Progenitor cell of endocrine pancreas (in vitro differentiated cells): ENCODE measurements around the gene NSMCE1. TPM values are rescaled to one million over a fixed set of nuclear protein-coding genes. Genes with fewer than 3 reads are reported as not detected.

Experiments
- DNase-seq: peaks from one replicate; pipeline ENCODE4 v3.0.0; 2021; ENCODE audit warnings: low spot score; ENCODE audit not compliant: unreplicated experiment
- H3K27ac Mint-ChIP-seq: 2 replicates; pipeline ENCODE4 v1.8.0; 2021; ENCODE audit warnings: mild to moderate bottlenecking, moderate library complexity, mixed read lengths
- H3K27me3 Mint-ChIP-seq: 2 replicates; pipeline ENCODE4 v1.8.0; 2021; ENCODE audit warnings: mixed read lengths
- H3K36me3 Mint-ChIP-seq: 2 replicates; pipeline ENCODE4 v1.8.0; 2022; ENCODE audit warnings: mixed read lengths; ENCODE audit not compliant: insufficient read depth
- H3K4me1 Mint-ChIP-seq: 2 replicates; pipeline ENCODE4 v1.8.0; 2021; ENCODE audit warnings: low read depth, mixed read lengths
- H3K4me3 Mint-ChIP-seq: 2 replicates; pipeline ENCODE4 v1.8.0; 2021; ENCODE audit warnings: low read depth, mild to moderate bottlenecking, moderate library complexity, mixed read lengths
- H3K9me3 Mint-ChIP-seq: 2 replicates; pipeline ENCODE4 v1.8.0; 2021; ENCODE audit warnings: low read depth, mixed read lengths
- CTCF ChIP-seq: fragments of 200-600 bp; sonication (generic); IDR thresholded peaks from one replicate; pipeline ENCODE4 v1.5.0; 2021; ENCODE audit warnings: antibody characterized with exemption, mild to moderate bottlenecking; ENCODE audit not compliant: unreplicated experiment
- long read RNA-seq: library from polyadenylated mRNA; unstranded; transcript quantifications from one replicate; pipeline ENCODE4 v2.0.0, GENCODE V29; 2020
- total RNA-seq: library from RNA; stranded (reverse); gene quantifications from 2 replicates; pipeline ENCODE4 v1.2.1, GENCODE V29; 2021

Gene NSMCE1
- total RNA-seq: 26.2 and 27.1 TPM in 2 replicates
- long read RNA-seq, transcript NSMCE1-201 (8 exons, 1,067 nt): major isoform, 27 of 31 reads
- long read RNA-seq, partial matches to known transcripts: 0 of 31 reads
- long read RNA-seq, other reads (novel, unspliced or antisense): 2 of 31 reads

DNA sequence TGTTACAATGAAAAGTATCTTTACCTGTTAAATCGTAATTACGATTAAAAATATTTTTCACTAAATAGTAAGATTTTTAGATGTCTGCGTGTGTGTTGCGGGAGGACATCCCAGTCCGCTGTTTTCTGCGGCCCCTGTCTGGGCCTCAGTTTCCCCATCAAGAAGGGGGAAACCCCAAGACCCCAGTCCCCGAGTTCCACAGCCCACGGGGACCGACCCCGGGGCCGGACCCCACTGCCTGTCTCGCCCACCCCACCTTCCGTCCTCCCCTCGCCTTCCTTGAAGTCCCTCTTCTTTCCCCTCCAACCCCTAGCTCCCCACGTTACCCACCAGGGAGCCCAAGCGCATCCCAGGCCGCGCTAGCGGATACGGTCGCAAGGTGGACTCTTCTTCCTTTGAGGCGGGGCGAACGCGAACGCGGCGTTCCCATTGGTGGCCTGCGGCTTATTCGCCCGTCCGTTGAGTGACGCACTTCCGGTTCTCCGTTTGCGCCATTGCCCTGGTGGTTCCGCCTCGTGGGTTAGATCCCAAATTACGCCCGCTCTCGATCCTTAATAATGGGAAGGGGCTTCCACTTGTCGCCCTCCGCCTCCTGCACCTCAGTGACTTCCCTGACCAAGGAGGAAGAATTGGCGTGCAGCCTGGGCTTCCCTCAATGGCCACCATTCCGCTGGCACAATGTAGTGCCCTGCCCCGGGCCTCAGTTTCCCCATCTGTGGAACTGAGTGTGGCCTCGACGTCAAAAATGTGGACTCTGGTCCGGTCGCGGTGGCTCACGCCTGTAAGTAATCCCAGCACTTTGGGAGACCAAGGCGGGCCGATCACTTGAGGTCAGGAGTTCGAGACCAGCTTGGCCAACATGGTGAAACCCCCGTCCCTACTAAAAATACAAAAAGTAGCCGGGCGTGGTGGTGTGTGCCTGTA lies at the start of gene NSMCE1:
Gene NSMCE1, minus strand, starts transcription at position 397 of the 924 bp plus-strand sequence. CDS start 11,202 bp downstream, outside the sequence.
- peaks cover 5% of the 10 kb centered on the region for H3K4me1 Mint-ChIP-seq
- no peaks in the 10 kb centered on the region for H3K27me3 Mint-ChIP-seq
- peak; percentile 75 for DNase-seq
- H3K36me3 Mint-ChIP-seq: no peaks in the 10 kb centered on the region
- peak within 1 kb of the TSS; percentile 84 for H3K4me3 Mint-ChIP-seq
- H3K27ac Mint-ChIP-seq: peak within 1 kb of the TSS; percentile 93
- TF ChIP-seq CTCF: no peak
- H3K9me3 Mint-ChIP-seq: no peaks in the 10 kb centered on the region

- H3K36me3 Mint-ChIP-seq: no peaks in the 10 kb centered on the region
- H3K27me3 Mint-ChIP-seq: peaks cover 2% of the 10 kb centered on the region
- H3K27ac Mint-ChIP-seq: no peak overlapping the region
- peaks cover 12% of the 10 kb centered on the region for H3K4me1 Mint-ChIP-seq
- no peak overlapping the region for H3K4me3 Mint-ChIP-seq
- TF ChIP-seq CTCF: no peak
- H3K9me3 Mint-ChIP-seq: no peaks in the 10 kb centered on the region
- no peak for DNase-seq
These were observed 49.3 kb upstream of the NSMCE1 start for GRCh38 chr16:27317738-27318391.

GRCh38 chr16:27317320-27317719 lies 48.7 kb upstream of the NSMCE1 start:
- no peaks in the 10 kb centered on the region for H3K36me3 Mint-ChIP-seq
- no peak overlapping the region for H3K4me3 Mint-ChIP-seq
- TF ChIP-seq CTCF: no peak
- peaks cover 12% of the 10 kb centered on the region for H3K4me1 Mint-ChIP-seq
- no peaks in the 10 kb centered on the region for H3K9me3 Mint-ChIP-seq
- no peak for DNase-seq
- H3K27ac Mint-ChIP-seq: peak overlapping the region; percentile 73
- H3K27me3 Mint-ChIP-seq: peaks cover 2% of the 10 kb centered on the region

GRCh38 chr16:27316038-27316680 lies 47.6 kb upstream of the NSMCE1 start:
- no peak for TF ChIP-seq CTCF
- H3K4me1 Mint-ChIP-seq: peaks cover 12% of the 10 kb centered on the region
- no peak overlapping the region for H3K27ac Mint-ChIP-seq
- H3K4me3 Mint-ChIP-seq: no peak overlapping the region
- H3K27me3 Mint-ChIP-seq: peaks cover 2% of the 10 kb centered on the region
- no peak for DNase-seq
- no peaks in the 10 kb centered on the region for H3K9me3 Mint-ChIP-seq
- H3K36me3 Mint-ChIP-seq: no peaks in the 10 kb centered on the region
